ENCODE data around the gene ZNF197.

DNA sequence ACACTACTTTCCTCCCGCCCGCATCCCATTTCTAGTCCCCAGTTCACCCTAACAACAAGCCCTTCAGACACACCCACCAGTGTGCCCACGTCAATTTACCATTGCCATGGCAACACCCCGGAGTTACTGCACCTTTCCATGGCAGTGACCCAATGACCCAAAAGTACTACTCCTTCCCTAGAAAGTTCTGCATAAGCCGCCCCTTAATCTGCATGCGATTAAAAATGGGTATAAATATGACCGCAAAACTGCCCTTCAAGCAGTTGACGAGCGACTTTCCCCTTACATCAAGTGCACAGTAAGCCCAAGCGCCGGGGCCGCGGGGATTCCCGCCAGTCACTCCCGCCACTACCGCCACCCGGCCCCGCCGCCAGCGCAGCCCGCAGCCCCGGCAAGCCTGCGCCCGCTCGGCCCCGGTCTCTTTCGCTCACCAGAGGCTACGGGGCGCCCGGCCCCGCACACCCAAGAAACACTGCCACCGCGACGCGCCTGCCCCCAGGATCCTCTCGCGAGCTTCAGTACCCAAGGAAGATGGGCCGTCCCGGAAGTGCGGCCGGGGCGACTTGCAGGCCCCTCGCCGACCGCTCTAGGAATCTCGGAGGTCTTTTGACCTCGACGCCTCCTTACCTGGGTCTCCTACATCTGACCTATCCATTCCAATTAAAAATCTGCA is 60.4 kb downstream of the ZNF197 start:
- TF ChIP-seq, protein P1, sequence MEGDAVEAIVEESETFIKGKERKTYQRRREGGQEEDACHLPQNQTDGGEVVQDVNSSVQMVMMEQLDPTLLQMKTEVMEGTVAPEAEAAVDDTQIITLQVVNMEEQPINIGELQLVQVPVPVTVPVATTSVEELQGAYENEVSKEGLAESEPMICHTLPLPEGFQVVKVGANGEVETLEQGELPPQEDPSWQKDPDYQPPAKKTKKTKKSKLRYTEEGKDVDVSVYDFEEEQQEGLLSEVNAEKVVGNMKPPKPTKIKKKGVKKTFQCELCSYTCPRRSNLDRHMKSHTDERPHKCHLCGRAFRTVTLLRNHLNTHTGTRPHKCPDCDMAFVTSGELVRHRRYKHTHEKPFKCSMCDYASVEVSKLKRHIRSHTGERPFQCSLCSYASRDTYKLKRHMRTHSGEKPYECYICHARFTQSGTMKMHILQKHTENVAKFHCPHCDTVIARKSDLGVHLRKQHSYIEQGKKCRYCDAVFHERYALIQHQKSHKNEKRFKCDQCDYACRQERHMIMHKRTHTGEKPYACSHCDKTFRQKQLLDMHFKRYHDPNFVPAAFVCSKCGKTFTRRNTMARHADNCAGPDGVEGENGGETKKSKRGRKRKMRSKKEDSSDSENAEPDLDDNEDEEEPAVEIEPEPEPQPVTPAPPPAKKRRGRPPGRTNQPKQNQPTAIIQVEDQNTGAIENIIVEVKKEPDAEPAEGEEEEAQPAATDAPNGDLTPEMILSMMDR (conservative IDR thresholded peaks at IDR 0.05; ENCODE audit: low read length): no peak
- no peak for TF ChIP-seq EZH2phosphoT487 (IDR thresholded peaks at IDR 0.05; ENCODE audit: borderline replicate concordance, low read depth, low read length)

Measured in OCI-LY7 (cell line).